Measurements from ENCODE around the gene LYZL6. TPM values are rescaled to one million over a fixed set of nuclear protein-coding genes. Genes with fewer than 3 reads are reported as not detected.

The LYZL6 gene
- total and polyA plus RNA-seq, 10 of the 15 experiments (the other 5 are each of a cell fraction or from before 2014, with no cell fraction given) = not detected

DNA sequence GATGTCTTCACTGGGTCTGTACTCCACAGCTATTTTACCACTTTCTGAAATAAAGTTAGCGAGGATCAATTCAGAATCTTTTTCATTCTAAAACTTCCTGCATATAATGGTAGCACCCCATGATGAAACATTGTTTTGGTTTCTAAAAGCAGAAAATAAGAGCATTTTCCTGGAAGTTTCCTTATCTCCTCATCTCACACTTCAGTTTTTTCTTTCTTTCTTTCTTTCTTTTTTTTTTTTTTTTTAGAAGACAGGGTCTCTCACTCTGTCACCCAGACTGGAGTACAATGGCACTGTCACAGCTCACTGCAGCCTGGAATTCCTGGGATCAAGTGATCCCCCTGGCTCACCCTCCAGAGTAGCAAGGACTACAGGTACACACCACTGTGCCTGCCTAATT is 23.3 kb downstream of the LYZL6 start (continued):
- TF ChIP-seq ZBTB11 (CRISPR knock-in tag; IDR thresholded peaks at IDR 0.05) = no peak
- TF ChIP-seq, protein P1, sequence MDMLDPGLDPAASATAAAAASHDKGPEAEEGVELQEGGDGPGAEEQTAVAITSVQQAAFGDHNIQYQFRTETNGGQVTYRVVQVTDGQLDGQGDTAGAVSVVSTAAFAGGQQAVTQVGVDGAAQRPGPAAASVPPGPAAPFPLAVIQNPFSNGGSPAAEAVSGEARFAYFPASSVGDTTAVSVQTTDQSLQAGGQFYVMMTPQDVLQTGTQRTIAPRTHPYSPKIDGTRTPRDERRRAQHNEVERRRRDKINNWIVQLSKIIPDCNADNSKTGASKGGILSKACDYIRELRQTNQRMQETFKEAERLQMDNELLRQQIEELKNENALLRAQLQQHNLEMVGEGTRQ (IDR thresholded peaks at IDR 0.05; ENCODE audit: borderline replicate concordance, low read depth, low read length) = no peak
- no peak for TF ChIP-seq NR2C2 (IDR thresholded peaks at IDR 0.05; ENCODE audit: borderline replicate concordance, control insufficient read depth, insufficient read length, low read depth)
- TF ChIP-seq NBN (IDR thresholded peaks at IDR 0.05) = no peak
- TF ChIP-seq BHLHE40 (IDR thresholded peaks at IDR 0.05; ENCODE audit: borderline replicate concordance in 1 of 2, low read depth in 2 of 2, low read length in 1 of 2) = no peak
- TF ChIP-seq ZNF207 (IDR thresholded peaks at IDR 0.05; ENCODE audit: borderline replicate concordance) = no peak
- TF ChIP-seq RCOR1 (conservative IDR thresholded peaks at IDR 0.05; ENCODE audit: low read depth, low read length) = no peak

GRCh38 chr17:35918665-35919064 is 24.8 kb downstream of the LYZL6 start:
- 87% methylated on average over 3 of the region's 3 CpGs for WGBS (ENCODE audit: insufficient coverage, insufficient replicate concordance, low lambda C conversion rate, missing lambda C conversion rate)
- Histone ChIP-seq H3K79me2 (ENCODE audit: control insufficient read depth, insufficient read depth, low read length) (no peaks in the 10 kb centered on the region), H3K27me3 (replicated peaks in 1 of 2; ENCODE audit: control insufficient read depth in 2 of 2, insufficient read depth in 2 of 2, low read length in 1 of 2) (no peaks in the 10 kb centered on the region), H3K27ac (ENCODE audit: control insufficient read depth, insufficient read depth) (no peak overlapping the region), H2AFZ (ENCODE audit: control insufficient read depth, low read depth, low read length) (no peak overlapping the region), H3K9ac (ENCODE audit: control insufficient read depth, insufficient read depth, low read length) (no peak overlapping the region), H4K20me1 (ENCODE audit: control insufficient read depth, insufficient read depth) (no peaks in the 10 kb centered on the region), H3K9me3 (replicated peaks; ENCODE audit: control insufficient read depth, insufficient read depth, low read length) (no peaks in the 10 kb centered on the region), H3K4me3 (no peak overlapping the region), H3K4me1 (ENCODE audit: control insufficient read depth, insufficient read depth, low read length) (no peaks in the 10 kb centered on the region), H3K36me3 (ENCODE audit: control insufficient read depth in 2 of 2, insufficient read depth in 2 of 2, low read length in 1 of 2) (no peaks in the 10 kb centered on the region), H3K4me2 (ENCODE audit: control insufficient read depth, insufficient read depth) (no peak overlapping the region)
- ChIA-PET RAD21 (ENCODE audit: unreplicated experiment) (no interaction called here), CTCF (interaction anchor here (0.6 to 1.1 kb wide), 2 partner anchors 69 to 240 kb away, joined by 3 read pairs; no protein-coding TSS in a partner anchor), POLR2A (interaction anchor here (1.3 kb wide), 1 partner anchor 12 kb away, joined by 4 read pairs; the partner anchor contains the start of gene RDM1), SMC1A (ENCODE audit: uncharacterized antibody, unreplicated experiment) (interaction anchor here (0.8 to 1.4 kb wide), 4 partner anchors 8 to 42 kb away, joined by 3 to 10 read pairs (median 4); partner anchors contain the start of gene RDM1)
- in situ Hi-C loops (cut with MboI) (no loop called here), intact Hi-C loops (cut with micrococcal nuclease; ENCODE audit: unreplicated experiment) (no loop called here)
- ATAC-seq (no peak), FAIRE-seq (no peak), DNase-seq (ENCODE audit: low read depth, low spot score) (no peak)
- no TSS peak for BruUV-seq (replicated peaks)
- no peak for TF ChIP-seq KAT2A (conservative IDR thresholded peaks at IDR 0.05; ENCODE audit: control insufficient read depth, low read depth, low read length)
- no peak for TF ChIP-seq KLF5 (IDR thresholded peaks at IDR 0.05; ENCODE audit: partially characterized antibody)
- TF ChIP-seq, protein P2, sequence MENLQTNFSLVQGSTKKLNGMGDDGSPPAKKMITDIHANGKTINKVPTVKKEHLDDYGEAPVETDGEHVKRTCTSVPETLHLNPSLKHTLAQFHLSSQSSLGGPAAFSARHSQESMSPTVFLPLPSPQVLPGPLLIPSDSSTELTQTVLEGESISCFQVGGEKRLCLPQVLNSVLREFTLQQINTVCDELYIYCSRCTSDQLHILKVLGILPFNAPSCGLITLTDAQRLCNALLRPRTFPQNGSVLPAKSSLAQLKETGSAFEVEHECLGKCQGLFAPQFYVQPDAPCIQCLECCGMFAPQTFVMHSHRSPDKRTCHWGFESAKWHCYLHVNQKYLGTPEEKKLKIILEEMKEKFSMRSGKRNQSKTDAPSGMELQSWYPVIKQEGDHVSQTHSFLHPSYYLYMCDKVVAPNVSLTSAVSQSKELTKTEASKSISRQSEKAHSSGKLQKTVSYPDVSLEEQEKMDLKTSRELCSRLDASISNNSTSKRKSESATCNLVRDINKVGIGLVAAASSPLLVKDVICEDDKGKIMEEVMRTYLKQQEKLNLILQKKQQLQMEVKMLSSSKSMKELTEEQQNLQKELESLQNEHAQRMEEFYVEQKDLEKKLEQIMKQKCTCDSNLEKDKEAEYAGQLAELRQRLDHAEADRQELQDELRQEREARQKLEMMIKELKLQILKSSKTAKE (IDR thresholded peaks at IDR 0.05; ENCODE audit: low read depth, poor library complexity, severe bottlenecking) = no peak
- no peak for TF ChIP-seq E4F1 (IDR thresholded peaks at IDR 0.05; ENCODE audit: borderline replicate concordance, partially characterized antibody)
- TF ChIP-seq TCF7 (IDR thresholded peaks at IDR 0.05; ENCODE audit: borderline replicate concordance) = no peak
- no peak for TF ChIP-seq MEF2B (IDR thresholded peaks at IDR 0.05; ENCODE audit: partially characterized antibody, poor library complexity, severe bottlenecking)
- no peak for TF ChIP-seq CHD4 (IDR thresholded peaks at IDR 0.05)
